Fibroblast of mammary gland (primary cell): ENCODE measurements around the gene CDKN2D.

Source experiments
- DNase-seq: peaks from one replicate; pipeline ENCODE4 v3.0.0-alpha.2; 2010; ENCODE audit warnings: low read depth
- H3K4me3 ChIP-seq: 2 replicates; pipeline ENCODE4 v1.5.1; 2011; ENCODE audit warnings: low read depth, mild to moderate bottlenecking, low read length, moderate library complexity; ENCODE audit not compliant: control insufficient read depth
- CTCF ChIP-seq: conservative IDR thresholded peaks from 2 replicates; pipeline ENCODE4 v1.5.1; 2011; ENCODE audit warnings: low read depth, low read length, inconsistent platforms; ENCODE audit not compliant: control insufficient read depth, insufficient read depth

The CDKN2D gene

GRCh38 chr19:10603873-10604459 lies 35.2 kb upstream of the CDKN2D start:
- H3K4me3 ChIP-seq = no peak overlapping the region
- DNase-seq = peak; percentile 7
- no peak for TF ChIP-seq CTCF

- H3K4me3 ChIP-seq = peak overlapping the region; percentile 86
- no peak for TF ChIP-seq CTCF
- no peak for DNase-seq
Measured at GRCh38 chr19:10603084-10603872, 34.5 kb upstream of the CDKN2D start.

- peak overlapping the region; percentile 86 for H3K4me3 ChIP-seq
- DNase-seq = peak; percentile 45
- no peak for TF ChIP-seq CTCF
Measured at GRCh38 chr19:10602330-10603083, 33.7 kb upstream of the CDKN2D start.

- no peak overlapping the region for H3K4me3 ChIP-seq
- DNase-seq = no peak
- TF ChIP-seq CTCF = no peak
Measured at GRCh38 chr19:10601999-10602329, 33.2 kb upstream of the CDKN2D start.

DNA sequence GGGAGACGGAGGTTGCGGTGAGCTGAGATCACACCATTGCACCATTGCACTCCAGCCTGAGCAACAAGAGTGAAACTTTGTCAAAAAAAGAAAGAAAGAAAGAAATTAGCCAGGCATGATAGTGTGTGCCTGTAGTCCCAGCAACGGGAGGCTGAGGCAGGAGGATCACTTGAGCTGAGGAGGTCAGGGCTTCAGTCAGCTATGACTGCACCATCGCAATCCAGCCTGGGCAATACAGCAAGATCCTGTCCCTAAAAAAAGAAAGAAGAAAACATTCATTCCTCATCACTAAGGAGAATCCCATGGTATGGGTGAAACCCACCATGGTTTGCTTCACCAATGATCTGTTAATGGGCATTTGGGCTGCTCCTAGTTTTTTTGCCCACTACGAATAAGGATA lies 31.4 kb upstream of the CDKN2D start:
- DNase-seq = no peak
- no peak for TF ChIP-seq CTCF
- no peak overlapping the region for H3K4me3 ChIP-seq

DNA sequence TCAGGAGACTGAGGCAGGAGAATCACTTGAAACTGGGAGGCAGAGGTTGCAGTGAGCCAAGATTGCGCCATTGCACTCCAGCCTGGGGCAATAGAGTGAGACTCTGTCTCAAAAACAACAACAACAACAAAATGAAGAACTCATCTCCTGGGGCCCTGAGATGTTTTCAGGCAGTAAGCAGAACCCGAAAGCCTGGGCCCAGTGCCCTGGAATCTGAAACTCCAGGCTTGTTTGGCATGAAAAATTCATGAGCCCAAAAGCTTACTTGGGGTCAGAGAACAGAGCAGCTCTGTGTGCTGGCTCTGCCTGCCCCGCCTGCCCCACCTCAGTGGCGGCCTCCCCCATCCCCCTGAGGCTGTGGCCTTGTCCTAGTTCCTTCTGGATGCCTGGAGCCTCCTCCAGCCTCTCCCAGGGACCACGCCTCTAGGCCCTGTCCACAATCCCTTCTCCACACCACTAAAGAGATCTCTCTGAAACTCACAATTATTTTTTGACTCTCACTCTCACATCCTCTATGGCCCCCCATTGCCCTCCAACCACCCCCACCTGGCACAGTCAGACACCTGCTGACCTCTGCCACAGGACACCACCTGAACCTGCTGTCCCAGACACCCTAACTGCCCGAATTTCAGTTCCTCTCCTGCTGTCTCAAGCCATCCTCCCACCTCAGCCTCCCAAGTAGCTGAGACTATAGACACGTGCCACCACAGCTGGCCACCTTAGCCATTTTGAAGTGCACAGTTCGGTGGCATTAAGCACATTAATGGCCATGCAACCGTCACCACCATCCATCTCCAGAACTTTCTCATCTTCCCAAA lies 25.2 kb upstream of the CDKN2D start:
- no peak overlapping the region for H3K4me3 ChIP-seq
- TF ChIP-seq CTCF = no peak
- DNase-seq = no peak
